ENCODE data around the gene CNN2.
"Not testable (repeated sequence)": the region's sequence is repeated elsewhere in the genome, so short reads cannot be mapped to it uniquely, and the experiment has no call there.

CNN2 gene

DNA sequence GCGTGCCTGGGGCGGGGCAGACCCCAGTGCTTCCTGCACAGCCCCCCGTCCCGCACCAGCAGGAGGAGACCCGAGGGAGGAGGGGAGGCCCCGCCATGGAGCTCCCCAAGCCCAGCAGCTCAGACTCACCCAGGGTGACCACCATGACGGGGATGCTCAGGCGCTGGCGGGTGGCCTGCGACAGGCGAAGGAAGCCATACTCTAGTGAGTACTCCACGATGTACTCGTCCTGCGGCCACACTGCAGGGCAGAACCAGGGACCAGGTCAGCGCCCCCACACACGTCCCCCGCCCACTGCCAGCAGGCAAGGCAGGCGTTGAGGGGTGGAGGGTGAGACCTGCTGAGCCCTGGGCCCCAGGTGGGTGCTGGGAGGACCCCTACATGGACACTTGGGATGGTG is 14.1 kb upstream of the CNN2 start:
- DNase-seq, result no peak

DNA sequence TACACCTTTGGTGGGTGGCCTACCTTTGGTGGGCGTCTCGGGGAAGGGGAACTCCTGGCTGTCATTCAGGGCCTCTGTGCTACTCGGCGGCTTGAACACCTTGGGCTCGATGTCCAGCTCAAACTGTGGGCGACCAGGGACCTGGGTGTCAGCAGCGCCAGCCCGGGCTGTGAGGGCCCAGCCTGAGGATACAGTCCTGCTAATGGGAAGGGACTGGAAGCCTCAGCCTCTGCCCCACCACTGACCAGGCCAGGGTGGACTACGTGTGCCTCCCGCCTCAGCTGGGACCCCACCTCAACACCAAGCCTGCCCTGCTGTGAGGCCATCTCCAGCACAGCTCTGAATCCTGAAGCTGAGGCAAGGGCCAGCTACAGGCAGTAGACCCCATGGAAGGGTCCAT is 13.2 kb upstream of the CNN2 start:
- no peak for DNase-seq

DNA sequence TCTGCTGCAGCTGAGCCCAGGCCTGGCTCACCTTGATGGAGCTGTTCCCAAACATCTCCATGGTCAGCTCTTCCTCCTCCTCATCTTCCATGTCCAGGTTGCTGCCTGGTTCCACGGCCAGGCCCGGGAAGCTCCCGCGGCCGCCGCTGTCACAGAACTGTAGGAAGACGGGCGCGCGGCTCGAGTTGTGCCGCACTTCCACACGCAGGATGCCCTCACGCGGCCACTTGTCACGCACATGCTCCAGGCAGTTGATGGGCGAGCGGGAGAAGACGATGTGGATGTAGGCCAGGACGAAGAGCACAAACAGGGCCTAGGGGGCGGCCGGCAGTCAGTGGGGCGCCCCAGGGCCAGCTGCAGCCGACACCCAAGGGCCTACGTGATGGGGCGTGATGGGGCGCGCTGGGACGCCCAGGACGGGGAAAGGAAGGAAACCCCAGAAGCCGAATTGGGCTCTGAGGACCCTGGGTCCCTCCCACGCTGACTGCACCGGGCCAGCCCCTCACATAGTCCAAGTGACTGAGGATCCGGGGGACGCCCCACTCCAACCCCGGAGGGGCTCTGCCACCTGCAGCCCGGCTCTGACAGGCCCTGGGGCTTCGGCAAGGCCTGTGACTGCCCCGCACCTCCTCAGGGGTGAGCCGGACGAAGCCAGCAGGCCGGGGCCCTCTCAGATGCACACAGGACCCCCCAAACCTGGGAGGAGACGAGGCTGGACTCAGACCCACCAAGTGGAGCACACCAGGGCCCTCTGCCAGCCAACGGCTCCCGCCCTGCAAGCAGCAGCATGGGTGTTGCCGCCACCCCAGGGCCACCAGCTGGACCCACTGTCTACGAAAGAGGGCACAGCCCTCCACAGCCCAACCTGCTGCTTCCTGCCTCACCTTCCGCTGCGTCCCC is 12.0 kb upstream of the CNN2 start:
- no peak for DNase-seq

DNA sequence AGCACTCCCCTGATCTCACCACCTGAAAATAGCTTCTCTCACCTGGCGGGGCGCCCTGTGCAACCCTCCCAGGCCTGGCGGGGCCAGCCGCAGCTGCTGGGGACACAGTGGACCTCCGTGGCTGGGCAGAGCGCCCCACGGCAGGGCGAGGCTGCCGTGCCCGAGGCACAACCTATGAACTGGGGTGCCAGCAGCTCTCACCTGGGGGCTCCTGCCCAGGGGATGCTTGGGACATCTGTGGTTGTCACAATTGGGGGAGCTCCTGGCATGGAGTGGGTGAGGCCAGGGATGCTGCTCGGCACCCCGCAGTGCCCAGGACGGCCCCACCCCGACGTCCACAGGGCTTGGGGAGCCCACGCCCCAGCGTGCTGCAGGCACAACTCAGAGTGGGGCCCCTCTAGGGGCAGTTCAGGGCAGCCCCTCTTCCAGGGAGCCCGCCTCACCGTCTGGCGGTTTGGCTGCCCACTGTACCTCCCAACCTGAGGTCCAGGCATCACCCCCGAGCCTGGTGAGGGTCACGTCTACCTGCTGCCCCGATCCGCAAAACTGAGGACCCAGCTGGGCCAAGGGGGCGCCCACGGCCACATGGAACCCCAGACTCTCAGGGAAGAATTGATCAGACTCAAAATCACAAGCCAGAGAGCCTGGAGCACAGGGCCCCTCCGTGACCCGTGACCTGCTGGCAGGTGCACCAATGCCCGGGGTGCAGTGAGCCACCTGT is 11.2 kb upstream of the CNN2 start:
- no peak for DNase-seq

DNA sequence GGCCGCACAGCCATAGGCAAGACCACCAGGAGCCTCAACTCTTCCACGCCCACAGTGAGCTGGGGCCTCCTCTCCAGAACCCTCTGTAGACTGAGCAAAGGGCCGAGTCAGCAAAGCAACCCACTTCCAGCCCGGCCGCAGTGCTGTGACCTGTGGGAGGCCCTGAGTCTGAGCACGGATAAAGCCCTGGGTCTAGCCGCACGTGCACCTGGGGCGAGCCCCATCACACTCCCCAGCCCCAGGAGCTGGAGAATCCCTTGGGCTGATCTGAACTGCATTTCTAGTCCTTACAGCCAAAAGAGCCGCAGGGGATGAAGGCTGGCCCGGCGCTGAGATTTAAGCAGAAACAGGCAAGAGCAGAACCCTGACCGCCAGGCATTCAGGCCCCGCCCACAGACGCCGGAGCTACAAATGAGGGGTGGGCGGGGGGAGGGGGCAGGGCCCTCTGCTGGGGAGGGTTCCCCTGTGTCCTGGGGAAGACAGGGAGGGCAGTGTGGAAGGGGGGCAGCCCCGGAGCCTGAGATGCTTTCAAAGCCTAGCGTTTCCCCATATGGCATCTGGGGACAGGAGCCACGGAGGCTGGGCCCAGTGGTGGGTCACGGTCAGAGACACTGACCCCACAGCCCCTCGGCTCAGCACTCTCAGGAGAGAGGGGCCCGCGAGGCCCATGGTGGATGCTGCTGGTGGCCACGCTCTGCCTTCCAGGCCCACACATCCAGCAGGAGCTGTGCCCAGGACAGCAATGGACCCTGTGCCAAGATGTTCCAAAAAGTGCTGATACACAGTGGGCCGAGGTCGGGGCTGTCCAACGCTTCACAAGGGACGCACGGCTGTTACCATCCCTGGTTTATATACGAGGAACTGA is 10.4 kb upstream of the CNN2 start:
- no peak for DNase-seq

DNA sequence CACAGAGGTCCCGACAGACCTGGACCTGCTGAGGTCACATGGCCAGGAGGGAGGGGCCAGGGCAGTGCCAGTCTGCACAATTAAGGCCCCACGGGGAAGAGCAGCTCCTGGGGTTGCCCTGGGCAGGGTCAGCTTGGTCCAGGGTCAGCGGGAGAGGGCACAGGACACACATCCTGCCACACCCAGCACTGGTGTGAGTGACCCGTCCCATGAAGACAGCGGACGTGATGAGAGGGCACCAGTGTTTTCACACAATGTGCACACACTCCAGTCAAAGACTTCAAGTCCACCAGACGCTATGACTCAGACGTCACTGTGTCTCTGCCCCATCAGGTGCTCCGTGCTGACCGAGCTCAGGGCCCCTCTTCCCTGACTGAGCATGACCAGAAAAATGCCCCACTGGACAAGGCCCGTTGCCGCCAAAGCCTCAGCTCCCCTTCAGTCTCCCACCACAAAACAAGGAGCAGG is 9.7 kb upstream of the CNN2 start:
- DNase-seq, result no peak

DNA sequence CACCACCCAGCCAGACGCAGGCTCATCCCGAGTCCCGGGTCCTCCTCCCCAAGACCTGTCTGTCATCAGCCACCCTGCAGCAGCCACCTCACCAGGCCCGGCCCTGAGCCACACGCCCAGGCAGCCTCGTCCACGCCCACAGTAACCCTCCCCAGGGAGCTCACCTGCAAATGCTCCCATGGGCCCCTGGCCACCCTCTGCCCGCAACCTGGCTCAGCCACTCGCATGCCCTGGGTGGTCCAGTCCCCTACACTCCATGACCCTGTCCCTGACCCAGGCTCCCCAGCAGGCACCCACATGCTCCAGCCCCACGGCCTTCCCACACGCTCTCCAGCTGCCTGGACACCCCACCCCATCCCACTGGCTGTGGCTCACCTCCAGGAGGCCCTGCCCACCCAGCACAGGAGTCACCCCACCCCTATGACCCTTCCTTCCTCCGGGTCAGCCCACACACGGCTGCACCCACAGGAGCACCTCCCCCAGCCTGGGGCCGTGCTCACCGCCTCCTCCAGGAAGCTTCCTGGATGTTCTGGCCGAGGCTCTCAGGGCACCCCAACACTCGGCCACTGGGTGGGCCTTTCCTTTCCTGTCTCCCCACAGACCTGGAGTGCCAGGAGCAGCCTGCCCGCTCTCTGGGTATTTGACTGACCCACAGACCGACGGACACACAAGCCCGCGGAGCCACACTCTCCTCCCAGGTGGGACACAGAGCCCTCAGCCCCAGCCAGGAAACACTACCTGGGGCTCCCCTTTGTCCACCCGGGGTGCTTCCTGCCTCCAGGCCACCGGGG is 9.1 kb upstream of the CNN2 start:
- DNase-seq, result no peak

DNA sequence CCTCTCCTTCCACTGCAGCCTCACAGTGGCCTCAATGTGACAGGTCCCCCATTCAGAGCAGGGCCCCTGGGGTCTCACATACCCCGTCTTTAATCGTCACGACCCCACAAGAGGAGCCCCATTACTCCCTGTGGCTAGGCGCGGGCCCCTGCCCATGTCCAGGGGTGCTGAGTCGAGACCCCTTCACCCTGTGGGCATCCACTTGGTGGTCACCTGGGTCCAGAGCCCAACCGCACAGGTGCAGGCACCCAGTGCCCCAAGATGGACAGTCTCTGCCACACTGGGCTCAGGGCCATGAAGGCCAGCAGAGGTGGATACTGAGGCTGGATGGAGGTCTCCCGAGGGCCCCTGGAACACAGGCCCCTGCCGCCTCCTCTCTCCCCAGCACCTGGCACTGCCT is 8.5 kb upstream of the CNN2 start:
- no peak for DNase-seq

DNA sequence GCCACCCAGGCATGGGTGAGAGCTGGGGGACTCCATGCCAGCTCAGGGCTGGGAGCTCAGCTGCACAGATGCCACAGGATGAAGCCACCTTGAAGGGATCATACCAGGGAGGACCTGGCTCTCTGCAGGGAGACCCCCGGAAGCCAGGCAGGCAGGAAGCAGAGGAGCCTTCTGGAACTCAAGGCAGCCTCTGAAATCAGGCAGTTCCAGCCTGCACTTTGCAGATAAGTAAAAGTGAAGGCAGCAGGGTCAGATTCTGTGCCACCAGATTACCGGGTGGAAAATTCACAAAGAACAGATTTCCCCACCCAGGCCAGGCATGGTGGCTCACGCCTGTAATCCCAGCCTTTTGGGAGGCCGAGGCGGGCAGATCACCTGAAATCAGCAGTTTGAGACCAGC is 8.0 kb upstream of the CNN2 start:
- no peak for DNase-seq

DNA sequence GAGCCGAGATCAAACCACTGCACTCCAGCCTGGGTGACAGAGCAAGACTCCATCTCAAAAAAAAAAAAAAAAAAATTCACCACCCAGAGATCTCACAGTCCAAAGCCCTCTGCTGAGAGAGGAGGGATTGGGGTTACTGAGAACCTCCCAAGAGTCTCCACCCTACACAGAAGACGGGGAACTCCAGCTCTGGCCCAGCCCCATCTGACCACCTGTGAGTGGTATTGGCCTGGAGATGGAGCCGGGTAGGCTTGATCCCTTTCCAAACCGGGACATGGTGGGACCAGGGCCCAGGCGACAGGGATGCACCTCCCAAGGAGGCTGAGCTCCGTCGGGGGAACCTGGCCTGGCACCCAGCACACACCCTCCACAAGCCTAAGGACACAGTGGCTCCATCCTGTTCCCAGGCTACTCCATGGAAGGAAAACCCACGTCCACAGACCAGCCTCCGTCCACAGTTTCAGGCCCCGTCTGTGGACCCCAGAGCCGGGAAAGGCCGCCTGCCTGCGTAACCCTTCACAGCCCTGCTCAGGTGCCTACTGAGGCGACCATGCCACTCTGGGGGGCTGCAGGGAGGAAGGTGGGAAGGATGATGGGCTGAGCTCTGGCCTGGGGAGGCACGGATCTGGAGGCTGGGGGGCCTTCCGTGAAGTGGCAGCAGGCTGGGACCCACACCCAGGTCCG is 7.3 kb upstream of the CNN2 start:
- DNase-seq, result no peak

DNA sequence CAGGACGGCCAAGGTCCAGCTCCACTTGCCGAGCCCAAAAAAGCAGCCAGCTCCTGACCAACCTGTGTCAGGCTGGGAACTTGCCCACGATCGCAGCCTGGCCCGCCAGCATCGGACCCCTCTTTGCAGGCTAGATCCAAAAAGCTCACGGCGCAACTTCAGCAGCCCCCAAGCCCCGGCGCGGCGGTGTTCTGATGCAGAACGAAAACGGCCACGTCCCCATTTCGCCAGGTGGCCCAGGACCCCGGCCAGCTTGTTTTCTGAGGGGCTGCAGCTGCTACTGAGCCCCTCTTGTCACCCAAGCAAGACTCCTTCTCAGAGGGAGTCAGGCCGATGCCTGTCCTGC is 6.8 kb upstream of the CNN2 start:
- DNase-seq, result no peak

DNA sequence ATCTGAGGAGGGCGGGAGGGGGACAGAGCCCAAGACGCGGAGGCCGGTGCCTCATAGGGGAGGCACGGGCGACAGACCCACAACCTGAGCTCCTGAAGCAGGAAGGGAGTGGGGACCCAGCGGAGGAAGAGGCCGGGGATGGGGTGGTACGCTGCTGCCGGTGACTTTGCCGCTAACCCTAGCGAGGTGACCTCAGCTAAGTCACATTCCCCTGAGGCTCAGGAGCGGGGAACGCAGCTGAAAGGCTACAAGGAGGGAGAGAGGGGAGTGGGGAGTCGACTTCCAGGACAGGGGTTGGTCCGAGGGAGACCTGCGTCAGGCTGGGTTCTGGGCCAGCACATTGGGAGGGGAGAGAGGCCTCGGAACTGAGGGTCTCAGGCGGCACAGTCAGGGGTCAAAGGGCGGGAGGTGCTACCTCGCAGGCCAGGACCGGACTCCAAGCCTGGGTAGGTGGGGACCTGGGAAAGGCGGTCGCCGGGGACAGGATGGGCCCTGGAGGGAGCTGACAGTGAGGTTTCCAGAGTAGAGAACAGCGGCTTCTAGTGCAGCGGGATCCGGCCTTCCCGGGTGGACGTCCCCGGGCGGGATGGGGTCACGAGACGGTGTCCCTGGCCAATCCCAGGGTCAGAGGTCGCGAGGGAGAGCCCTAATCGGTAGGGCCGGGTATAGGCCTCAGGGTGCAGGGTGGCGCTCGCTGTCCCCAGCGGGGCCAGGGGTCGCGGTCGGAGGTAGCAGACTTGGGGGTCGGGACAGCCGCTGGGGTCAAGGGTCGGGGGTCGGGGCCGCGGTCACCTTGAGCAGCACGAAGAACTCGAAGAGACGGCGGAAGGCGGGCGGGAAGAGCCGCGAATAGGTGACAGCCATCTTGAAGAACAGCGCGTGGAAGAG is 6.2 kb upstream of the CNN2 start:
- DNase-seq, result no peak

DNA sequence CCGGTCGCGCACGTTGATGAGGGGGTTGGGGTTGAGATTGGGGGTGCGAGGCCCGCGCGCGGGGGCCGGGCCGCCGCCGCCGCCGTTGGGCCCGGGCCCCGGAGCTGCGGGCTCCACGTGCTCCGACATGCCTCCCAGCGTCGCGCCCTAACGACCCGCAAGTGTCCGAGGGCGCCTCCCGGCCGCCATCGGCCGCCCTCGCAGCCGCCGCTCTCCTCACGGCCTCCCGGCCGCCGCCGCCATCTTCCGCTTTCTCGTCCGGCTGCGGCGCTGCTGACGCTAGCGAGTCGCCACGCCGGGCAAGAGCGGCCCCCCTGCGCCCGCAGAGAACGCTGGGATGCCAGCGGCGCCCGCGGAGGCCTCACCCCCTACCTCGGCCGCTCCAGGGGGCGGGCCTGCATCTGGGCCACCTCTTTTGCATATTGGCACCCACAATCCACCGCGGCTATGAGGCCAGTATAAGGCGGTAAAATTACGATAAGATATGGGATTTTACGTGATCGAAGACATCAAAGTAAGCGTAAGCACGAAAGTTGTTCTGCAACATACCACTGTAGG is 5.5 kb upstream of the CNN2 start, which contains the start of gene TMEM259:
Gene TMEM259 (minus strand): TSS at position 256 of the 558 bp plus-strand sequence. CDS start 127 bp downstream, at position 129.
- DNase-seq, result peak; percentile 77

DNA sequence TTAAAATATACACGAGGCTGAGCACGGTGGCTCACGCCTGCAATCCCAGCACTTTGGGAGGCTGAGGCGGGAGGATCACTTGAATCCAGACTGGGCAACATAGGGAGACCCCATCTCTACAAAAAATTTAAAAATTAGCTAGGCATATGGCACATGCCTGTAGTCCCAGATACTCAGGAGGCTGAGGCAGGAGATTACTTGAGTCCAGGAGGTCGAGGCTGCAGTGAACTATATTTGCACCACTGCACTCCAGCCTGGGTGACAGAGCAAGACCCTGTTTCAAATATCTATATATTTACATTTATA is 2.6 kb upstream of the CNN2 start:
- not testable (repeated sequence) for DNase-seq

DNA sequence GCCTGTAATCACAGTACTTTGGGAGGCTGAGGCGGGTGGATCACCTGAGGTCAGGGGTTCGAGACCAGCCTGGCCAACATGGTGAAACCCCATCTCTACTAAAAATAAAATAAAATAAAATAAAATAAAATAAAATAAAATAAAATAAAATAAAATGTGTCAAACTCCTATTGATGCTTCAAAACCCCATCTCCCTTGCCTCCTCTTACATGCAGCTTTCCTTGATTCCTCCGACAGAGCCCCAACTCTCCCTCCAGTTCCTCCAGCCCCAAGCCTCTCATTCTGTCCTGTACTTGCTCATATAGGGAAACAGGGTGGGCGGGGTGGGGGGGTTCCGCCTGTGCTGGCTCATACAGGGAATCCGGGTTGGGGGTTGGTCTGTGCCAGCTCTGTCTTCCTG is 1.3 kb upstream of the CNN2 start:
- DNase-seq, result not testable (repeated sequence)

DNA sequence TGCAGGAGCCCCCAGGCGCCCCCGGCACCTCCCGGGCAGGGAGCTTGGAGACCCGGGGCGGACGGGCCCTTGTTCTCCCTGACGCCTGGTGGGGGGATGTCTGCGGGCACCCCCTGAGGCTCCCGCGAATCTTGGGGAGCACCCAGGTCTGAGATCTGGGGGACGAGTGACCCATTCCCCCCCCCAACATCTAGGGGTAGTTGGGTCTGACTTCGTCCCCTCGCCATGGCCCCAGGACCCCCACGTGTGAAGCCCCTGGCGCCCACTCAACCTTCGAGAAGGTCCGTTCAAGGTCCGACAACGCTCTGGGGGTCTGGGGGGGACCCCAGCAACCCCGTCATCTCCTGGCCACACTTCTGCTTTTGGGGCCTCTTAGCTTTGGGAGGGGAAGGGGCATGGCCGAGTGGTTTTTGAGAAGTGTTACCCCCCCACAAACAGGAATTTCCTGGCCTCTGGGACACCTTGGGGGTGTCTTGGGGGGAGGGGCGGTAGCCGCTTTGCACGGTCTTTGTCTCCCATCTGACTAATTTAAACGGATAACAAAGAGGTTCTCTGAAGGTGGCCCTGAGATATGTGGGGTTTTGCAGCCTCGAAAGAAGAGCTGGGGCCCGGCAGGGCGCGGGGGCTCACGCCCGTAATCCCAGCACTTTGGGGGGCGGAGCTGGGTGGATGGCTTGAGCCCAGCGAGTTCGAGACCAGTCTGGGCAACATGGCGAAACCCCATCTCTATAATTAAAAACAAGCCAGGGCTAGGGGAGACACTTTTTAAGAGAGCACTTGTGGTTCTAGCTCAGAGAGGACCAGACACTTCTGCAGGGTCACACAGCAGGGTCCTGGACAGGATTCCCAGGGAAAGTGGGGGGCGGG is 608 bp downstream of the CNN2 start:
- no peak for DNase-seq

DNA sequence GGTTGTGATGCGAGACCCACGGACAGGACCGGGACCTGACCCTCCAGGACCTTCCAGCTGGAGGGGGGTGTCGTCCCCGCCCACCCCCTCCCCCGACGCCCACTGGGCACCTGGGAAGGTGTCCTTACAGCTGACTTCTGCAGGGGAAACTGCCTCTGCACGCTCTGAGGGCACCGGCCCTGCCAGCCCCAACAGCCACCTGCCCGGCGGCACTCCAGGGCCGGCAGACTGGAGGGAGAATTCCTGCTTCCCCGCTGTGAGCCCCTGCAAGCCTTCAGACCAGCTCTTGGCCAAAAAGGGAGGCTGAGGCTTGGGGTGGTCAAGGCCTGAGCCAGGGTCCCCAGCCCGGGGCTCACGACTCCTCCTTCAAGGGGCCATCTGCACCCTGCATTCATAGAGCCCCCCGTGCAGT is 1.2 kb downstream of the CNN2 start:
- no peak for DNase-seq

DNA sequence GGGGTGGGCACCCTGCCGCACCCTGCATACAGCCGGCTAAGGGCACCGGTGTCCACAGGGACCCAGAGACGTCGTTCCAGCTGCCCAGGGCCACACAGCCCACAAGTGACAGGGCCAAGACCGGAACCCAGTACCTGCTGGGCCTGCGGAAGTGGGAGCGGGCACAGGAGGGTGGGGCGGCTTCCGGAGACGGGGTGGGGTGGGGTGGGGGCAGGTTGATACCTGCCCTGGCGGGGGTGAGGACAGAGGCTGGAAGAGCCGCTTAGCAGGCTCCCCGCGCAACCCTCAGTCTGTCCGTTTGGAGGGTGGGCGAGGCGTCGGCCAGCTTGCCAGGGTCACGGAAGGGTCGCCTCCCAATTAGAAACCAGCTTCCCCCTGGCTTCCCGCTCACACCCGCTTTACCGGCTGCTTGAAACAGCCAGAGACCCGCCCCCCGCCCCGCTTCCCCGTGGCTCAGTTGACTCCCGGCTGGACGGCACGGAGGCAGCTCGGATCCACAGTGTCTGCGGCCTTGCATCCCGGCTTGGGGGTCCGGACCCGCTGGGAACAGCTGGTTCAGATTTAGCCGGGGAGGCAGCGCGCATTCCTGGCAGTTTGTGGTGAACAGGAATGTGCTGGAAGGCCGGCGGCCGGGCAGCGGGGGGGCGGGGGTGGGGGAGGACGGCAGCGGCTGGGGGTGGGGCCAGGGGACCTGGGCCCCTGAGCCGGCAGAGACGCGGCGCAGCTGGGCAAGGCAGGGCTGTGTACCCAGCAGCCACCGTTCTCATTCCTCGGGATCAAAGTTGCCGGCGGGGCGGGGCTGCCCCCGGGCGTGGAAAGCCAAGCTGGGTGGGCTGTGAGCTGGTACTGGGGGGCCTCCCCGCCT is 1.9 kb downstream of the CNN2 start:
- DNase-seq, result peak; percentile 8
